GM10847 (cell line): Measurements from ENCODE around the gene KANK4.

Source experiments
- POLR2A ChIP-seq: IDR thresholded peaks from 2 replicates; pipeline ENCODE4 v1.6.1; 2011; ENCODE audit not compliant: insufficient read length; ENCODE audit errors: extremely low read depth

Gene KANK4

GRCh38 chr1:62274496-62275485 is 44.4 kb downstream of the KANK4 start:
- TF ChIP-seq POLR2A: no peak

- TF ChIP-seq POLR2A: no peak
Observed at GRCh38 chr1:62273953-62274352, 45.3 kb downstream of the KANK4 start.

GRCh38 chr1:62271948-62272728 is 47.1 kb downstream of the KANK4 start:
- TF ChIP-seq POLR2A: no peak

GRCh38 chr1:62271134-62271533 is 48.1 kb downstream of the KANK4 start:
- no peak for TF ChIP-seq POLR2A

- TF ChIP-seq POLR2A: no peak
Observed at GRCh38 chr1:62269851-62270495, 49.3 kb downstream of the KANK4 start.

- no peak for TF ChIP-seq POLR2A
Observed at GRCh38 chr1:62269439-62269838, 49.8 kb downstream of the KANK4 start.

- no peak for TF ChIP-seq POLR2A
Observed at GRCh38 chr1:62268315-62268714, 50.9 kb downstream of the KANK4 start.

GRCh38 chr1:62265956-62266935 is 53.0 kb downstream of the KANK4 start:
- no peak for TF ChIP-seq POLR2A

GRCh38 chr1:62263814-62264353 is 55.4 kb downstream of the KANK4 start:
- TF ChIP-seq POLR2A: no peak

GRCh38 chr1:62263006-62263813 is 56.0 kb downstream of the KANK4 start:
- TF ChIP-seq POLR2A: no peak

GRCh38 chr1:62260688-62261087 is 58.5 kb downstream of the KANK4 start:
- no peak for TF ChIP-seq POLR2A

GRCh38 chr1:62259551-62259950 is 59.7 kb downstream of the KANK4 start:
- TF ChIP-seq POLR2A: no peak

GRCh38 chr1:62250126-62250726 is 69.0 kb downstream of the KANK4 start:
- TF ChIP-seq POLR2A: no peak
